WTC11 (cell line): ENCODE measurements around the gene SLC19A1.

Source experiments
- CREM ChIP-seq: sonication (generic); formaldehyde crosslinking; IDR thresholded peaks from 2 replicates; pipeline ENCODE4 v1.8.1; 2022; ENCODE audit warnings: mild to moderate bottlenecking, missing genetic modification reagents, moderate library complexity
- ETV6 ChIP-seq: sonication (generic); formaldehyde crosslinking; IDR thresholded peaks from 2 replicates; pipeline ENCODE4 v1.8.1; 2022; ENCODE audit warnings: mild to moderate bottlenecking, missing genetic modification reagents
- KAT7 ChIP-seq: sonication (generic); formaldehyde crosslinking; IDR thresholded peaks from 2 replicates; pipeline ENCODE4 v1.8.1; 2023; ENCODE audit warnings: missing genetic modification reagents, mild to moderate bottlenecking, borderline replicate concordance
- NFYB ChIP-seq: sonication (generic); formaldehyde crosslinking; conservative IDR thresholded peaks from 2 replicates; pipeline ENCODE4 v1.8.0; 2022; ENCODE audit warnings: low read depth, missing genetic modification reagents
- PRRX2 ChIP-seq: fragments of 250-450 bp; sonication (Bioruptor Pico); IDR thresholded peaks from 2 replicates; pipeline ENCODE4 v1.8.0; 2021; ENCODE audit warnings: mild to moderate bottlenecking
- TF ChIP-seq, protein P1 (sequence below): sonication (generic); formaldehyde crosslinking; IDR thresholded peaks from 2 replicates; pipeline ENCODE4 v1.8.1; 2022; ENCODE audit warnings: mild to moderate bottlenecking, missing genetic modification reagents, moderate library complexity, borderline replicate concordance
- TF ChIP-seq, protein P2 (sequence below): fragments of 200-600 bp; IDR thresholded peaks from 2 replicates; pipeline ENCODE4 v1.8.0; 2022; ENCODE audit warnings: antibody characterized with exemption
- TF ChIP-seq, protein P3 (sequence below): sonication (generic); formaldehyde crosslinking; conservative IDR thresholded peaks from 2 replicates; pipeline ENCODE4 v1.8.1; 2023; ENCODE audit warnings: mild to moderate bottlenecking, low read depth, missing genetic modification reagents, moderate library complexity

DNA sequence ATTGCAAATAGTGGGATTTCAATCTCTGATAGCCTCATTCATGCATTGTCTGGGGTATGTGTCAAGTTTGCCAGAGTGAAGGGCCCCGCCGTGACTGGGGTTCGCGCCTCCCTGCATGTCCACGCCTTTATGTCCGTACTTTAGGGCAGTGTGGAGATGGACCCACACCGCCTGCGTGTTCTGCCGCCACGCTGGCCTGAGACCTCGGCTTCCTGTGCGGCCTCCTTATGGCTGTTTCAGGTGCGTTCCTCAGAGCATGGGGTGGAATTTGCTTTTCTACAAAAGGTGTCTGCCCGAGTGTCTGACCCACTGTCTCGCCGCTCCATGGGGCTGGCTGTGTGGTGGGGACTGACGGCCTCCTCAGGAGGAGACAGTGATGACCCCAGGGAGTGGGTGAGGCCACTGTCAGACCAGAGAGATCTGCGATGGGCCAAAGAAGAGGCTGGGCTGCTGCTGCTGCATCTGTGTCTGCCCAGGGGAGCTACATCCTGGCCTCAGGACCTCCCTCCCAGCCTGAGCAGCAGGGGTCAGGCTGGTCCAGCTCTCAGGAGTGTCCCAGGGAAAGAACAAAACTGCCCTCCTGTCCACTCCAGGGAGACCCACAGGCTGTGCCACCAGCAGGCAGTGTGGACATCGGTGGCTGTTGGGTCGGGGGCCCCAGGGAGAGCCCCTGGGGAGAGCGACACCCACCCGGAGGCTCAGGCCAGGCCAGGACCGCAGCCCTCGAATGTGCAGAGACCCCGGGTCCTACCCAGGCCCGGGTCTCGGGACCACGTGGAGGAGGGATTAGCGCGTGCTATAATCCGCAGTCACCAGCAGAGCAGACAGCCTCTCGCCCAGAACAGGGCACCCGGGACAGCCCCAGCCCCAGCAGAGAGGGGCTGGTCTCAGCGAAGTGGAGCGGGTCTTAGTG is 9.8 kb upstream of the SLC19A1 start:
- TF ChIP-seq NFYB (CRISPR knock-in tag) = no peak
- TF ChIP-seq, protein P1, sequence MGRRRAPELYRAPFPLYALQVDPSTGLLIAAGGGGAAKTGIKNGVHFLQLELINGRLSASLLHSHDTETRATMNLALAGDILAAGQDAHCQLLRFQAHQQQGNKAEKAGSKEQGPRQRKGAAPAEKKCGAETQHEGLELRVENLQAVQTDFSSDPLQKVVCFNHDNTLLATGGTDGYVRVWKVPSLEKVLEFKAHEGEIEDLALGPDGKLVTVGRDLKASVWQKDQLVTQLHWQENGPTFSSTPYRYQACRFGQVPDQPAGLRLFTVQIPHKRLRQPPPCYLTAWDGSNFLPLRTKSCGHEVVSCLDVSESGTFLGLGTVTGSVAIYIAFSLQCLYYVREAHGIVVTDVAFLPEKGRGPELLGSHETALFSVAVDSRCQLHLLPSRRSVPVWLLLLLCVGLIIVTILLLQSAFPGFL = no peak
- TF ChIP-seq, protein P2, sequence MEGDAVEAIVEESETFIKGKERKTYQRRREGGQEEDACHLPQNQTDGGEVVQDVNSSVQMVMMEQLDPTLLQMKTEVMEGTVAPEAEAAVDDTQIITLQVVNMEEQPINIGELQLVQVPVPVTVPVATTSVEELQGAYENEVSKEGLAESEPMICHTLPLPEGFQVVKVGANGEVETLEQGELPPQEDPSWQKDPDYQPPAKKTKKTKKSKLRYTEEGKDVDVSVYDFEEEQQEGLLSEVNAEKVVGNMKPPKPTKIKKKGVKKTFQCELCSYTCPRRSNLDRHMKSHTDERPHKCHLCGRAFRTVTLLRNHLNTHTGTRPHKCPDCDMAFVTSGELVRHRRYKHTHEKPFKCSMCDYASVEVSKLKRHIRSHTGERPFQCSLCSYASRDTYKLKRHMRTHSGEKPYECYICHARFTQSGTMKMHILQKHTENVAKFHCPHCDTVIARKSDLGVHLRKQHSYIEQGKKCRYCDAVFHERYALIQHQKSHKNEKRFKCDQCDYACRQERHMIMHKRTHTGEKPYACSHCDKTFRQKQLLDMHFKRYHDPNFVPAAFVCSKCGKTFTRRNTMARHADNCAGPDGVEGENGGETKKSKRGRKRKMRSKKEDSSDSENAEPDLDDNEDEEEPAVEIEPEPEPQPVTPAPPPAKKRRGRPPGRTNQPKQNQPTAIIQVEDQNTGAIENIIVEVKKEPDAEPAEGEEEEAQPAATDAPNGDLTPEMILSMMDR = no peak
- no peak for TF ChIP-seq PRRX2 (CRISPR knock-in tag)
- TF ChIP-seq ETV6 = no peak
- no peak for TF ChIP-seq CREM
- TF ChIP-seq KAT7 (CRISPR knock-in tag) = no peak
- TF ChIP-seq, protein P3, sequence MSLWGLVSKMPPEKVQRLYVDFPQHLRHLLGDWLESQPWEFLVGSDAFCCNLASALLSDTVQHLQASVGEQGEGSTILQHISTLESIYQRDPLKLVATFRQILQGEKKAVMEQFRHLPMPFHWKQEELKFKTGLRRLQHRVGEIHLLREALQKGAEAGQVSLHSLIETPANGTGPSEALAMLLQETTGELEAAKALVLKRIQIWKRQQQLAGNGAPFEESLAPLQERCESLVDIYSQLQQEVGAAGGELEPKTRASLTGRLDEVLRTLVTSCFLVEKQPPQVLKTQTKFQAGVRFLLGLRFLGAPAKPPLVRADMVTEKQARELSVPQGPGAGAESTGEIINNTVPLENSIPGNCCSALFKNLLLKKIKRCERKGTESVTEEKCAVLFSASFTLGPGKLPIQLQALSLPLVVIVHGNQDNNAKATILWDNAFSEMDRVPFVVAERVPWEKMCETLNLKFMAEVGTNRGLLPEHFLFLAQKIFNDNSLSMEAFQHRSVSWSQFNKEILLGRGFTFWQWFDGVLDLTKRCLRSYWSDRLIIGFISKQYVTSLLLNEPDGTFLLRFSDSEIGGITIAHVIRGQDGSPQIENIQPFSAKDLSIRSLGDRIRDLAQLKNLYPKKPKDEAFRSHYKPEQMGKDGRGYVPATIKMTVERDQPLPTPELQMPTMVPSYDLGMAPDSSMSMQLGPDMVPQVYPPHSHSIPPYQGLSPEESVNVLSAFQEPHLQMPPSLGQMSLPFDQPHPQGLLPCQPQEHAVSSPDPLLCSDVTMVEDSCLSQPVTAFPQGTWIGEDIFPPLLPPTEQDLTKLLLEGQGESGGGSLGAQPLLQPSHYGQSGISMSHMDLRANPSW (CRISPR knock-in tag) = no peak
